Head of caudate nucleus (tissue), 42 donors: ENCODE measurements around the gene RDH14.

Experiments used
- DNase-seq, 42 donors: peaks; one replicate each; pipeline versions ENCODE4 v3.0.0 to v3.0.0-alpha.2; 2020 to 2021; ENCODE audit warnings: mixed read lengths in 7 of 42
- intact Hi-C: fragments of 100-400 bp; cut with DNase I; formaldehyde crosslinking; loops from one replicate; pipeline ENCODE4 v1.15.0; 2022

Gene RDH14, protein sequence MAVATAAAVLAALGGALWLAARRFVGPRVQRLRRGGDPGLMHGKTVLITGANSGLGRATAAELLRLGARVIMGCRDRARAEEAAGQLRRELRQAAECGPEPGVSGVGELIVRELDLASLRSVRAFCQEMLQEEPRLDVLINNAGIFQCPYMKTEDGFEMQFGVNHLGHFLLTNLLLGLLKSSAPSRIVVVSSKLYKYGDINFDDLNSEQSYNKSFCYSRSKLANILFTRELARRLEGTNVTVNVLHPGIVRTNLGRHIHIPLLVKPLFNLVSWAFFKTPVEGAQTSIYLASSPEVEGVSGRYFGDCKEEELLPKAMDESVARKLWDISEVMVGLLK

DNA sequence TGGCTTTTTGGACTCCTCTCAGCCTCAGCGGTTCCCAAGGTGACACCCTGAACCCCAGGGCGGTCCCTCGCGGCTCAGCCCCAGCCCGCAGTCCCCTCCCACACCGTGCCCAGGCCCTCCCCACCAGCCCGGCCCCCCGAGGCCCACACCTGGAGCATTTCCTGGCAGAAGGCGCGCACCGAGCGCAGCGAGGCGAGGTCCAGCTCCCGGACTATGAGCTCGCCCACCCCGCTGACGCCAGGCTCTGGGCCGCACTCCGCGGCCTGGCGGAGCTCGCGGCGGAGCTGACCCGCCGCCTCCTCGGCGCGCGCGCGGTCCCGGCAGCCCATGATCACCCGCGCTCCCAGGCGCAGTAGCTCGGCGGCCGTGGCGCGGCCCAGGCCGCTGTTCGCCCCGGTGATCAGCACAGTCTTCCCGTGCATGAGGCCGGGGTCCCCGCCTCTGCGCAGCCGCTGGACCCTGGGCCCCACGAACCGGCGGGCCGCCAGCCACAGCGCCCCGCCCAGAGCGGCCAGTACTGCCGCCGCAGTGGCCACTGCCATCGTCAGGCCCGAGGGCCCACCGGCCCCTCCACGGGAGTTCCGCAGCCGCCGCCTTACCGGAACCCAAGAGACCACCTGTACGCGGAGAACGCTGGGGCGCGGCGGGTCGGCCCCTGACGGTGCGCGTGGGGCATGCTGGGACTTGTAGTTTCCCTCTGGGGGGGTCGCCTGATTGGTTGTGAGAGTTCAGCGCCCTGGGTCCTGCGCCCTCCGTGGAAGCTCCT, at the start of gene RDH14:
TSS of gene RDH14 (minus strand) at position 623 of the 766 bp plus-strand sequence. CDS start at position 542, 81 bp downstream.
- peak; percentile 93 to 98 (median 96) for DNase-seq
- intact Hi-C loops, result no loop called here

DNA sequence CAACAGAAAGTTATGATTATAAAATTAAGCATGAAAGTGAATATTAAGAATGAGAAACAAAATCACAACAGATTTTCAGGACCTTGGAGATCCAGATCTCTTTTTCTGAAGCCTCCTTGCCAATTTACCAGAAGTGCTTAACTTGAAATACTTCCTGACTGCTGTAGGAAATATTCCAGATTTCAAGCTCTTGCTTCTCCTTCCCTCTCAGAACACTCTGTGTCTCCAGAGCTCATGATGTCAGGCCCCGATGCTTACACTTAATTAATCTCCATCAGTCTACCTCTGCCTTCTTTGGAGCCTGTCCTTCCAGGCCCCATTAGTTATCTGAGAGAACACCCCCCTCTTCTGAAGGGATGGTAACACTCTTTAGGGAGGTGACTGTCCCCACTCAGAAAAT, 49.6 kb upstream of the RDH14 start:
- intact Hi-C loops, result no loop called here
- no peak for DNase-seq

DNA sequence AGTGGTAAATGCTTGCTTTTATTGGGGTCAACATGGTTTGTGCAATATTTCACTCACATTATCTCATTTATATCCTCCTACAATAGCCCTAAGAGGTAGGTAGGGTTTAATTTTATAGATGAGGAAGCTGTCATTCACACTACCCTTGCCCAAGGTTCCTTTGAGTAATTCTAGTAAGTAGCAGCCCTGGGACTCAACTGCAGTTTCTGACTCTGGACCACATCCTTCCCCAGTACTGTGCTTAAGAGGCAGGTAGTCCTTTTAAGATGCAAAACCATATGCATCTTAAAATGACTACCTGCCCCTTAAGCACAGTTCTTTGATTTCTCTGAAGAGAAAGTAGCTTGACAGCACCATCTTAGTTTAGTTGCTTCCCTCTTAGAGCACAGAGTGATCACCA, 44.7 kb upstream of the RDH14 start:
- no peak for DNase-seq

DNA sequence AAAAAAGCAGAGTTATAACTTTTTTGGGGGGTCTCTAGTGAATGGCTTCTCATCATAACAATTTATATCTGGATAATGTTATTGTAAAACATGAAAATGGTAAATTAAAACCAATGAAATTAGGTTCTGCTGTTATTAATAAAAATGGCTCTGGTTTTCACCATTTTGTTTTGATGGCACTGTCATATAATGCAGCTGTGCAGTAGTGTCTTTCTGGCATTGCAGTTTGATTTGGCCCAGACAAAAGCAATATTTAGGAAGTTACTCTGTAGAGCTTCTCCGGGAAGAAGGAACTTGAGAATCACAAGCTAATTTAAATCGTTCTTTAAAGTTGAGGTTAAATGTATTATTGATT, 44.1 kb upstream of the RDH14 start:
- intact Hi-C loops, result no loop called here

More for the DNA sequence above, 44.7 kb upstream of the RDH14 start:
- intact Hi-C loops, result no loop called here

DNA sequence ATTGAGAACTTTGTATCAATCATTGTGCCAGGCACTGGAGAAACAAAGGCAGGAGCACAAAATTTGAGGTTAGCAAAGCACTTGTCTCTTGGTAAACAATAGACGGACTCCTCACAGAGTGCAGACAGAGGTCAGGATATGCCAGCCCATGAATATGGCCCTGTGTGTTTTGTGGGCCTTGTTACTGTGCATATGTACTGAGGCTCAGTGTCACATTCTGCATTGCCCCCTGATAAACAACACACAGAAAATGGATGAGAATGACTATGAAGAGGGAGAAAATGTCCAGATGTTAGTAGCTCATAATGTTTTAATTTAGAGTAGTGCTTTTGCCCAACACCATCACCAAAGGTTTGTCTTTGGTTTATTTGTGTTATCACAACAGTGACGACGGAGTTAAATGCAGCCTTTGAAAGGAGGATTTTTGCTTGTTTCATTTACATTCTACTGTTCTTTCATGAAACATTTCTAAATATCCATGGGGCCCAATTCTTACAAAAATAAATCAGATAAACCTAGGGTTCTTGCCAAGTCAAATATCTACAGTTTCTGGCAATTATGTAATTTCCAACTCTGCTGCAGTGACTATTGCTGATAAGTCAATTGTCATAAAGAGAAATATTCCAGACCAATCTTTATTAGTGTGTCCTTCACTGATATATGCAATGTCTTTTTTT, 43.5 kb upstream of the RDH14 start:
- intact Hi-C loops, result no loop called here
- DNase-seq, result no peak

More for the DNA sequence above, 44.1 kb upstream of the RDH14 start:
- no peak for DNase-seq

DNA sequence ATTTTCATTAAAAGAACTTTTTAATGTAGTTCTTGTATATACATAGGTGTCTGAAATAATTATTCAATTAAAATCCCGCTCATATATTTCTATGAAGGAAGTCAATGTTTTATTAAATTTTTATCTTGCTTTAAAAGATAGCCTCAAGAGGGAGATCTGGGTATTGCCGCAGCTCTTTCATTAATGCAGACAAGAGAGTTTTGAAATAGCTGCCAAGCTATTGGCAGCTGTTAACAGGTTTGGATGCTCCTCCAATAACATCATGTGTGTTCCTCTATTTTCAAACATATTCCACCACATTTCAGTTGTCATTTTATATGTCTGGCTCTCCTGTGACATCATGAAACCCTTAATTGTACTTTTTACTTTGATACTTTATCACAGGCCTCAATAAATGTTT, 41.8 kb upstream of the RDH14 start:
- intact Hi-C loops, result no loop called here
- DNase-seq, result no peak

DNA sequence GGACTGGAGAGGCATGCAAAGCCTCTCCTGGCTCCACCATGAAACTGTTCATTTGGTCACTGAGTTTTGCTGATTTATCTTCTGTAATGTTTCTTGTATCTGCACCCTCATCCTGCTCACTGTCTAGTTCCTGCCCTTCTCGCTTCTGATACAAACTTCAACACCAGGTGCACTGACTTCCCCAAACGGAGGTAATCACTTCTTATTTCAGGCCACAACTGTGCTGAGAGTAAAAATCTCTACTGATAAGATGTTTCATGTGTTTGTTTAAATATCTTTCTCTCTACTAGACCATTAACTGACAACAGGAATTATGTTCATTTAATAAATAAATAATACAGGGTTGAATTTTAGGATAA, 39.8 kb upstream of the RDH14 start:
- no peak for DNase-seq
- intact Hi-C loops, result no loop called here

DNA sequence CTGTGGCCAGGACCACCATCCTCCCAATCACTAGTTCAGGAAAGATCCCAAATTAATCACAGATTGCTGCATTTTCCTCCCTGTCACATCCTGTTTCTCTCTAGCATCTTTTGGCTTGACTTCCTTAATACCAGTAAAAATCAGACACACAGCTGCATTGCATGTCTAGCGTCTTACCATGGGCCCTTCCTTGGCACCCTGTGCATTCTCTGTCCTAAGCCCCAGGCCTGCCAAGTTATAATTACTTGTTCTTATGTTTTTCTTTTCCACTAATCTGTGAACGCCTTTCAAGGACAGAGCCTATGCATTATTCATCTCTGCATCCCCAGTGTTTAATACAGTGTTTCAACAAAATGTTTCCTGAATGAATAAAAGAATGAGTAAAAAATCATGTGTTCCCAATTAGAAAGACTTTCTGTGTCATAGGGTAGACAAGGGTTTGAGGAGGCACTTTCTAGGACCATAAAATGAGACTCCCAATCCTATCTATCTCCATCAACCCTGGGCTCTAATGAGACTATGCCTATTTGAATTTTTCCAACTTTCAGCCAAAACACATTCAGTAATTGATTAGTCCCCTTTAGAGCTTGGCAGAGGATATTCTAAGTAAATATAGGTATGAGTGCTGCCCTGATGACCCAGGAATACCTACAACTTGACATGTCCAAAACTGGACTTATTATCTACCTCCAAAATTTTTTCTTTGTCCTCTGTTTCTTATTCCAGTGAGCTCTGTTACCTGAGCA, 39.2 kb upstream of the RDH14 start:
- no peak for DNase-seq
- intact Hi-C loops, result no loop called here

DNA sequence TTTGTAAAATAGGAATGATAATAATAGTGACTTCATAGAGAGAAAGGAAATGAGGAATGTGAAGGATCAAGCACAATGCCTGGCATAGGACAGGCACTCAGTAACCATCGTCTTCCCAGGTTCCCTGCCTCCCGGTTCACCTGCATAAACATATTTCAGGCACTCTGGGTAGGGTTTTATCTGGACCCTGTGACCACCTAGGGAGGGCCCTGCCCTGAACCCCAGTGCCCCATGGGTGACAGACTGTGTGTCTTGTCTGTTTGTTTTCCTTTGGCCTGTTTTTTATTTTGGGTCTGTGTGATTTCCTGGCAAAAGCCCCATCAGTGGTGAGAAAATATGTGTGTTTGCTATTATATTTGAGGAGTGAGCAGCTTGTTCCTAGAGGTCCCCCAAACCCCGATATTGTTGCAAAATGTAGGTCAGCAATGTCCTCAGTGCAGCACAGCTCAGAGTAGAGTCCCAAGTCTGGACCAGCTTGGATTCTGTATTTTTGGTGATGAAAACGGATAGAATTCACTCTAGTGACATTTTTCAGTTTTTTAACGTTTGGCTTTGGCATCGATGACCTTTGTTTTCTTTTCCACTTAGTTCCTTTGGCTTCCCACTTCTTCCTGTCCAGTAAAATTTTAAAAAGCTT, 38.5 kb upstream of the RDH14 start:
- intact Hi-C loops, result no loop called here
- no peak for DNase-seq

DNA sequence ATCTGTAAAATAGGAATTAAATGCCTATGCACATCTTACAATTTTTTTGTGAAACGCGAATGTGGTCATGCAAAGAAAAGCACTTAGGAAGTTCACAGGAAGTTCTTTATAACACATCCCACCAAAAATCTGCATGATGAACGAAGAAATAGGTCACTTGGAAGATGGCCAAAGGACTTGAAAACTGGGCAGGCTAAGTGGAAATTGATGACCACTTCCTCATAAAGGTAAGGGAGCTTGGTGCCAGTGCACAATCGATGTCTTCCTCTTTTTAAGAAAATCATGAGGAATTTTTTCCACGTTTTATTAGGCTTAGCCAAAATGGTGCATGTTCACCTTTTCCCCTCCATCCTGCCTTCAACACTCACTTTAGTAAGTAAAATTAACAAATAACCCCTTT, 37.2 kb upstream of the RDH14 start:
- intact Hi-C loops, result no loop called here
- DNase-seq, result no peak

DNA sequence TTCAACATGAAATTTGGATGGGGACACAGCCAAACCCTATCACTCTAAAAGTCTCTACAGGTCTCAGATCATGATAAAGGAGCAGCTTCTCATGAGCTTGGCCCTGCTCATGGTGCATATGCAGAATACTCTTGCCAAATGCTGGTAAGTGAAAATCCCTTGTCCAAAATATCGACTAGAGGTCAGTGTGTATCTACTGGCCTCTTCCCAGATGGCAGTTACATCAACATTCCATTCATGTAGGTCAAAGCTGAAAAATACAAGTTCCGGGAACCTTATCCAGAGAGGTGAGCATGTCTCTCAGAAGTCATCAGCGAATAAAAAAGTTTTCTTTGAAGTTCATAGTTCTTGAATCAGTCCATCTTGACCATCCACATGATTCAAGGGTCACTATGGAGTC, 36.5 kb upstream of the RDH14 start:
- no peak for DNase-seq
- intact Hi-C loops, result no loop called here

DNA sequence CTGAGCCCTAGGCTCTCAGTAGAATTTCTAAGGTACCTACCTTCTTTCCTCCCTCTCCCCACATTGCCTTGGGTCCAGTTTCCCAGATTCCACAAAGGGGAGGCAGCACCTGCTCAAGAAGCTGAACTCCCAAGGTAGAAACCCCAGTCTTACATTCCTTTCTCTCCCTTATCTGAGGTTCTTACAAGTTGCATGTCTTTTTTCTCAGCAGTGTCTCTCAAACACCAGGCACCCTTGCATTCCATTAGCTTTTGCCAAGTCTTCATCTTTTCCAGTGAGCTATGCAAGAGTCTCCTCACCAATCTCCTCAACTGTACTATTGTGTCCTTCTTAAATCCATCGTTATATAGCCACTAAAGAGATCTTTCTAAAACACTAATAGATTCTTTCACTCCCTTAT, 33.0 kb upstream of the RDH14 start:
- intact Hi-C loops, result no loop called here
- no peak for DNase-seq

DNA sequence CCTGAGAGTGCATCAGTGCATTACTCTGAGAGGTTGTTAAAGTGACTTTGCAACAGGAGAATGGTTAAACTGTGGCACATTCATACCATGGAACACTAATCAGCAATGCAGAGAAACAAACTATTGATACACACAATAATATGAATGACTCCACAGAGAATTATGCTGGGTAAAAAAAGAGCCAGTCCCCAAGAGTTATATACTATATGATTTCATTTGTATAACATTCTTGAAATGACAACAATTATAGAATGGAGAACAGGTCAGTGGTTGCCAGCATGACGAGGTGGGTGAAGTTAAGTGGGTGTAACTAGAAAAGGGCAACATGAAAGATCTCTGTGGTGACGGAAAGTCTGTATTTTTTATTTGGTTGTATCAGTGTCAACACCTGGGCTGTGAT, 31.9 kb upstream of the RDH14 start:
- intact Hi-C loops, result no loop called here
- DNase-seq, result no peak

DNA sequence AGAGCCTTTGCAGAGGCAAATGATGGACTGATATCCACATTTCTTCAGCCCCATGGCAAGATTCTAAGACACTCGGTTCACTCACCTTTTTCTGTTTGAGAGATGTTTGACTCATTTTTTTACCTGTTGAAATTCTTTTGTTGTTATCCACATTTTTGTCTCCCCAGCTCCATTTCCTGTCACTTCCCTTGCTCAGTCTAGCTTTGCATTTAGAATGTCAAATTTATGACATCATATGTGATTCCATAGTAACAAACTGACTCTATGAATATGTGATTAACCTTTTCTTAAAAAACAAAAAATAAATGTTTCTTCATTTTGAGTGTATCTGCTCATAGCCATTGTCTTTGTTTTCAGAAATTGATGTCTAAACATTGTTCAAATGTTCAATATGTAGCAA, 28.9 kb upstream of the RDH14 start, which contains the start of gene NT5C1B:
TSS of gene NT5C1B (minus strand) at position 216 of the 400 bp plus-strand sequence. CDS start at position 115, 101 bp downstream.
- intact Hi-C loops, result no loop called here
- no peak for DNase-seq

DNA sequence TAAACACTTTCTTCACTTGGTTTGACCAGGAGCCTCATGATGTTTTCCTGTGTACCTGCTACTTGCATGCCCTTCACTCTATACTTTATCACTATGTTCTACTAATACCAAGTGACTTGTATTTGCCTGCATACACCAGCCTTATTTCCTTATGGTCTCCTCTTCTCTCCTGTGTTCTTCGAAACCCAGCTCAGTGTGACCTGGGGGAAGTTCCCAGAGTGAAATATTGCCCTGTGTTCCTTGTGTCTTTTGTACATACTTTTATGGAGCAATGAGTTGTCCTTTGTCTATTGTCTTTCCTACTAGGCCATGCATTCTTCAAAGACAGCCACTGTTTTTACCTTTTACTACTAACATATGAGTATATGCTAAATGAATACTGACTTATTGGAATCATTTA, 28.3 kb upstream of the RDH14 start:
- intact Hi-C loops, result no loop called here
- DNase-seq, result no peak

DNA sequence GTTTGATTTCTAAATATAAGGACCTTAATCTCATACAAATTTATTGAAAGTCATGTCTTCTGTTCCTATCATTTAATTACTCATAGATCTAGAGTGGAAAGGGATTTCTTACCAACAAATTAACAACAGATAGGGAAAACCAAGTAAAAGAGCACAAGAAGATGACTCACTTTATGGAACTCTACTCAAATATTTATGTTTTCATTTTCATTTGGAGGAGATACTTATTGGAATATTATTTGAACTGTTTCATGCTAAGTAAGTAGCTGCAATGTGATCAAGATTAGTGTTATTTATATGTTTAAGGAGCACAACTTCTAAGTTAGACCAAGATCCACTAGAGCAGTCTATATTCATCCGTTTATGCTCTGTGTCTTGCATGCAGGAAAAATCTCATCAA, 27.6 kb upstream of the RDH14 start:
- no peak for DNase-seq
- intact Hi-C loops, result no loop called here

DNA sequence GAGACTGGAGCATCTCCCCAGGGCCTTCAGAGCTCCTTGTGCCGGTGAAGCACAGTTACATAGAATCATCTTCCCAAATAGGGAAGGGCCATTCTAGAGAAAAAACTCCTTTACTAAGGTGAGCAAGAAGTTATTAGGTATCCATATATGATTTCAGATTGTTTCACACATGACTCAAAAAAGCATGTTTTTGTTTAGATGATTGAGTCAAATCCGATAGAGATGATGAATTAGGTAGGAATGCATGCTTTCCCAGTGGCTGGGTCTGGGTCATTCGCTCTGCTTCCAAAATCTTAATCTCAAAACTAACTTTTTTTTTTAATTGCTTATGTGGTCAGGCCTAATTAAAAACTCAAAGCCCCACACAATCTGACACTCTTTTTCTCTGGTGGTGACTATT, 25.1 kb upstream of the RDH14 start:
- intact Hi-C loops, result no loop called here
- no peak for DNase-seq

DNA sequence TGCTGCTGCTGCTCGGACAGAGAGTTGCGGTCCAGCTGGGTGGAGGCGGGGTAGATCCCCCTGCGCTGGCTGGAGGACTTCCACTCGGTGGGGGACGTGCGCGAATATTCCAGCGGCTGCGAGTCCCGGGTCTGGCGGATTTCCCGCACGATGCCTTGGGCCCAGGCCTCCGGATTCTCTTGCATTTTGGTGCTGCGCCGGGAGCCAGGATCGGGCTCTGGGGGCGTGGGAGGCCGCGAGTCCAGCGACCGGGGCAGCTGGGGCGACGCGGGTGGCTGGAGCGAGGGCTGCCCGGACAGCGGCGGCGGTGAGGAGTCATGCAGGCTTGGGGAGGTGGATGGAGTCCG, 24.1 kb upstream of the RDH14 start:
- no peak for DNase-seq
- intact Hi-C loops, result no loop called here

DNA sequence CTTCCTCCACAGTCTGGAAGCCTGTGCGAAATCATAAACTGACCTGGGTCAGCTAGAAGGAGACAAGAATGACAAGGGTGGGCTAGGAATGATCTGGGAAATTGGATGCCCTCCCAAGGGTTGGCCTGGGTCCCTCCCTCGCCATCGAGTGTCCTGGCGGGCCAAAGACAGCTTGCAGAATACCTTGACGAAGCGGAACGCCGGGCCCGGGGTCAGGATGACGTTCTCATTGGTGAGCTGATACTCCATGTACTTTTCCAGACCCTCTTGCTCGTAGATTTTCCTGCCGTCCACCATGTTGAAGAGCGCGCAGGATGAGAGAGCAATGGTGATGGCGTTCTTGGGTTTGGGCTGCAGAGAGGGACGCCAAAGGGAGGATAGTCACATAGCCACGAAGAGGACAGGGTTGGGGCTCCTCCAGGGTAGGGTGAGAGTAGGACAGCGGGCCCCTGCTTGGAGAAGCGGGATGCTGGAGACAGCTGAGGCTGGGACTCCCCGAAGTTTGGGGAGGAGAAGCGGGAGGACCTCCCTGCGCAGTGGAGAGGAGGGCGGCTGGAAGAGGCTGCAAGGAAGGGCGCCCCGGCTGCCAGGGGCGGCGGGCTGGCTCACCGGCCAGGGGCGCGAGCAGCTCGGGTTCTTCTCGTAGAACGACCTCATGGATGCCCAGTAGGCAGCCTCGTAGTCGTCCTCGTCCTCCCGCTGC, 23.6 kb upstream of the RDH14 start:
- intact Hi-C loops, result no loop called here
- DNase-seq, result no peak
